ENCODE measurements around the gene XRN2. TPM values are rescaled to one million over a fixed set of nuclear protein-coding genes. Genes with fewer than 3 reads are reported as not detected.

The XRN2 gene
- total RNA-seq, 2 experiments from 2014 or later = 71.3 to 72.6 TPM

- POLR2A ChIA-PET = no interaction called here
- no peak for DNase-seq
Measured at GRCh38 chr20:21355981-21356380, 52.9 kb downstream of the XRN2 start.

GRCh38 chr20:21356386-21356785, 53.3 kb downstream of the XRN2 start:
- Mint-ChIP-seq H3K27me3 (no peaks in the 10 kb centered on the region), H3K9me3 (no peaks in the 10 kb centered on the region), H3K36me3 (ENCODE audit: low read depth) (peaks cover 24% of the 10 kb centered on the region), H3K4me3 (no peak overlapping the region), H3K4me1 (ENCODE audit: low read depth) (peaks cover 15% of the 10 kb centered on the region), H3K27ac (no peak overlapping the region)
- ATAC-seq (no peak), DNase-seq (no peak)
- ChIA-PET CTCF (interaction anchor here (1.4 to 2.2 kb wide), 2 partner anchors 121 to 148 kb away, joined by 4 to 11 read pairs; no protein-coding TSS in a partner anchor), POLR2A (no interaction called here)
- TF ChIP-seq CTCF (IDR thresholded peaks at IDR 0.05) = no peak
- intact Hi-C loops (cut with micrococcal nuclease) = no loop called here

More at GRCh38 chr20:21355981-21356380, 52.9 kb downstream of the XRN2 start:
- CTCF ChIA-PET = interaction anchor here (2.2 kb wide), 1 partner anchor 120 kb away, joined by 11 read pairs; no protein-coding TSS in a partner anchor
- Mint-ChIP-seq H3K4me3 (no peak overlapping the region), H3K27ac (no peak overlapping the region), H3K27me3 (no peaks in the 10 kb centered on the region), H3K9me3 (no peaks in the 10 kb centered on the region), H3K4me1 (ENCODE audit: low read depth) (peaks cover 12% of the 10 kb centered on the region), H3K36me3 (ENCODE audit: low read depth) (peaks cover 21% of the 10 kb centered on the region)
- no peak for TF ChIP-seq CTCF (IDR thresholded peaks at IDR 0.05)
- intact Hi-C loops (cut with micrococcal nuclease) = no loop called here
- ATAC-seq = no peak

GRCh38 chr20:21357844-21358243, 54.7 kb downstream of the XRN2 start:
- peaks cover 33% of the 10 kb centered on the region for H3K36me3 Mint-ChIP-seq (ENCODE audit: low read depth)

GRCh38 chr20:21358737-21359136, 55.6 kb downstream of the XRN2 start:
- H3K27me3 Mint-ChIP-seq = no peaks in the 10 kb centered on the region
- no peak for TF ChIP-seq CTCF (IDR thresholded peaks at IDR 0.05)
- H3K27ac Mint-ChIP-seq = no peak overlapping the region
- H3K4me1 Mint-ChIP-seq (ENCODE audit: low read depth) = peaks cover 17% of the 10 kb centered on the region
- POLR2A ChIA-PET = no interaction called here
- CTCF ChIA-PET = no interaction called here
- no peaks in the 10 kb centered on the region for H3K9me3 Mint-ChIP-seq
- H3K4me3 Mint-ChIP-seq = no peak overlapping the region
- DNase-seq = no peak
- intact Hi-C loops (cut with micrococcal nuclease) = no loop called here
- H3K36me3 Mint-ChIP-seq (ENCODE audit: low read depth) = peaks cover 40% of the 10 kb centered on the region
- no peak for ATAC-seq

More at GRCh38 chr20:21357844-21358243, 54.7 kb downstream of the XRN2 start:
- ATAC-seq (no peak), DNase-seq (no peak)
- ChIA-PET POLR2A (no interaction called here), CTCF (interaction anchor here (1.4 to 2.2 kb wide), 2 partner anchors 122 to 147 kb away, joined by 4 to 11 read pairs; no protein-coding TSS in a partner anchor)
- no peaks in the 10 kb centered on the region for H3K9me3 Mint-ChIP-seq
- H3K27ac Mint-ChIP-seq = no peak overlapping the region
- H3K4me3 Mint-ChIP-seq = no peak overlapping the region
- H3K4me1 Mint-ChIP-seq (ENCODE audit: low read depth) = peaks cover 17% of the 10 kb centered on the region
- H3K27me3 Mint-ChIP-seq = no peaks in the 10 kb centered on the region
- TF ChIP-seq CTCF (IDR thresholded peaks at IDR 0.05) = no peak
- intact Hi-C loops (cut with micrococcal nuclease) = no loop called here

GRCh38 chr20:21360705-21361104, 57.6 kb downstream of the XRN2 start:
- no peak for TF ChIP-seq CTCF (IDR thresholded peaks at IDR 0.05)
- intact Hi-C loops (cut with micrococcal nuclease) = no loop called here
- Mint-ChIP-seq H3K27me3 (no peaks in the 10 kb centered on the region), H3K4me1 (ENCODE audit: low read depth) (peaks cover 17% of the 10 kb centered on the region), H3K4me3 (no peak overlapping the region), H3K36me3 (ENCODE audit: low read depth) (peaks cover 43% of the 10 kb centered on the region), H3K27ac (no peak overlapping the region), H3K9me3 (no peaks in the 10 kb centered on the region)
- CTCF ChIA-PET = interaction anchor here (1.1 kb wide), 1 partner anchor 125 kb away, joined by 4 read pairs; no protein-coding TSS in a partner anchor
- POLR2A ChIA-PET = no interaction called here
- ATAC-seq = no peak
- no peak for DNase-seq
